HEK293 (cell line): ENCODE results near the gene CABLES2.
A peak's percentile ranks its signal among the peaks of the same experiment; 100 is the strongest.

Experiments used
- CTCF ChIA-PET: fragments of 350-600 bp; formaldehyde crosslinking; extraction: SDS; loops from one replicate; lab custom pipeline; 2021; ENCODE audit warnings: antibody characterized with exemption; lab: Yijun Ruan, JAX
- POLR2A ChIA-PET: fragments of 300-600 bp; formaldehyde crosslinking; extraction: SDS; loops from one replicate; lab custom pipeline; 2020; ENCODE audit warnings: antibody characterized with exemption, inconsistent platforms; lab: Yijun Ruan, JAX
- H3K27ac ChIP-seq: fragments of 200-500 bp; sonication (Bioruptor generic); 2 replicates; pipeline ENCODE4 v1.5.1; 2014; ENCODE audit warnings: low read depth, low read length, control low read depth, inconsistent platforms; ENCODE audit errors: extremely low read depth
- H3K36me3 ChIP-seq, 2 experiments: fragments of 200-500 bp in 1 of 2; sonication (Bioruptor generic) in 1 of 2; 1 replicate in 1 of 2; 2 replicates in 1 of 2; pipeline ENCODE4 v1.5.1; 2014 to 2017; ENCODE audit warnings: inconsistent platforms in 2 of 2, low read length in 2 of 2; ENCODE audit not compliant: control insufficient read depth in 2 of 2, insufficient read depth in 1 of 2
- H3K4me1 ChIP-seq: fragments of 200-500 bp; sonication (Bioruptor generic); 2 replicates; pipeline ENCODE4 v1.5.1; 2014; ENCODE audit warnings: mild to moderate bottlenecking, low read length, inconsistent platforms; ENCODE audit not compliant: control insufficient read depth, insufficient read depth
- H3K4me3 ChIP-seq: 2 replicates; pipeline ENCODE4 v1.5.1; 2011; ENCODE audit warnings: low read depth, mild to moderate bottlenecking, control low read depth, low read length, moderate library complexity
- H3K9me3 ChIP-seq: fragments of 200-500 bp; sonication (Bioruptor generic); 2 replicates; pipeline ENCODE4 v1.5.1; 2014; ENCODE audit warnings: low read depth, low read length, inconsistent platforms; ENCODE audit not compliant: control insufficient read depth, insufficient read depth
- FEZF1 ChIP-seq: fragments of 450-650 bp; formaldehyde crosslinking; IDR thresholded peaks from 2 replicates; pipeline ENCODE4 v1.5.1; 2016; ENCODE audit warnings: missing biosample characterization, missing genetic modification characterization
- PRDM1 ChIP-seq: fragments of 450-650 bp; formaldehyde crosslinking; IDR thresholded peaks from 2 replicates; pipeline ENCODE4; 2016; ENCODE audit warnings: missing biosample characterization, missing genetic modification characterization
- ZNF138 ChIP-seq: fragments of 450-650 bp; formaldehyde crosslinking; IDR thresholded peaks from 2 replicates; pipeline ENCODE4 v1.5.1; 2016; ENCODE audit warnings: missing biosample characterization, missing genetic modification characterization, borderline replicate concordance
- ZNF140 ChIP-seq: fragments of 450-650 bp; formaldehyde crosslinking; IDR thresholded peaks from 2 replicates; pipeline ENCODE4 v1.5.1; 2016; ENCODE audit warnings: missing biosample characterization, missing genetic modification characterization
- ZNF19 ChIP-seq: fragments of 450-650 bp; formaldehyde crosslinking; IDR thresholded peaks from 2 replicates; pipeline ENCODE4; 2016; ENCODE audit warnings: missing biosample characterization, missing genetic modification characterization, low read depth
- ZNF221 ChIP-seq: fragments of 450-650 bp; formaldehyde crosslinking; IDR thresholded peaks from 2 replicates; pipeline ENCODE4 v1.5.1; 2017; ENCODE audit warnings: missing biosample characterization, missing genetic modification characterization, borderline replicate concordance
- ZNF23 ChIP-seq: fragments of 450-650 bp; formaldehyde crosslinking; IDR thresholded peaks from 2 replicates; pipeline ENCODE4 v1.5.1; 2016; ENCODE audit warnings: missing biosample characterization, missing genetic modification characterization, borderline replicate concordance
- ZNF24 ChIP-seq: fragments of 450-650 bp; formaldehyde crosslinking; IDR thresholded peaks from 2 replicates; pipeline ENCODE4 v1.5.1; 2016; ENCODE audit warnings: missing biosample characterization, missing genetic modification characterization
- ZNF391 ChIP-seq: fragments of 450-650 bp; formaldehyde crosslinking; IDR thresholded peaks from 2 replicates; pipeline ENCODE4 v1.5.1; 2016; ENCODE audit warnings: low read depth, missing biosample characterization, missing genetic modification characterization, borderline replicate concordance
- ZNF521 ChIP-seq: fragments of 450-650 bp; formaldehyde crosslinking; IDR thresholded peaks from 2 replicates; pipeline ENCODE4 v1.5.1; 2017; ENCODE audit warnings: missing biosample characterization, mild to moderate bottlenecking, missing genetic modification characterization
- ZNF548 ChIP-seq: fragments of 450-650 bp; formaldehyde crosslinking; IDR thresholded peaks from 2 replicates; pipeline ENCODE4 v1.5.1; 2016; ENCODE audit warnings: missing biosample characterization, missing genetic modification characterization
- ZNF600 ChIP-seq: fragments of 450-650 bp; formaldehyde crosslinking; IDR thresholded peaks from 2 replicates; pipeline ENCODE4 v1.5.1; 2016; ENCODE audit warnings: missing biosample characterization, missing genetic modification characterization
- ZNF654 ChIP-seq: fragments of 450-650 bp; formaldehyde crosslinking; IDR thresholded peaks from 2 replicates; pipeline ENCODE4 v1.5.1; 2016; ENCODE audit warnings: low read depth, missing biosample characterization, missing genetic modification characterization
- ZNF664 ChIP-seq: fragments of 450-650 bp; formaldehyde crosslinking; IDR thresholded peaks from 2 replicates; pipeline ENCODE4 v1.5.1; 2016; ENCODE audit warnings: missing biosample characterization, missing genetic modification characterization
- ZSCAN16 ChIP-seq: fragments of 450-650 bp; formaldehyde crosslinking; IDR thresholded peaks from 2 replicates; pipeline ENCODE4 v1.5.1; 2016; ENCODE audit warnings: missing biosample characterization, missing genetic modification characterization
- TF ChIP-seq, protein P1 (sequence below): fragments of 450-650 bp; formaldehyde crosslinking; IDR thresholded peaks from 2 replicates; pipeline ENCODE4 v1.5.1; 2016; ENCODE audit warnings: missing biosample characterization, missing genetic modification characterization
- TF ChIP-seq, protein P2 (sequence below): fragments of 450-650 bp; formaldehyde crosslinking; IDR thresholded peaks from 2 replicates; pipeline ENCODE4 v1.5.1; 2016; ENCODE audit warnings: missing biosample characterization, missing genetic modification characterization
- TF ChIP-seq, protein P3 (sequence below): fragments of 450-650 bp; formaldehyde crosslinking; IDR thresholded peaks from 2 replicates; pipeline ENCODE4 v1.5.1; 2016; ENCODE audit warnings: missing biosample characterization, missing genetic modification characterization, low read depth
- TF ChIP-seq, protein P4 (sequence below): fragments of 450-650 bp; formaldehyde crosslinking; IDR thresholded peaks from 2 replicates; pipeline ENCODE4 v1.5.1; 2016; ENCODE audit warnings: missing biosample characterization, missing genetic modification characterization
- TF ChIP-seq, protein P5 (sequence below): fragments of 450-650 bp; formaldehyde crosslinking; IDR thresholded peaks from 2 replicates; pipeline ENCODE4 v1.5.1; 2016; ENCODE audit warnings: missing biosample characterization, missing genetic modification characterization

The CABLES2 gene

DNA sequence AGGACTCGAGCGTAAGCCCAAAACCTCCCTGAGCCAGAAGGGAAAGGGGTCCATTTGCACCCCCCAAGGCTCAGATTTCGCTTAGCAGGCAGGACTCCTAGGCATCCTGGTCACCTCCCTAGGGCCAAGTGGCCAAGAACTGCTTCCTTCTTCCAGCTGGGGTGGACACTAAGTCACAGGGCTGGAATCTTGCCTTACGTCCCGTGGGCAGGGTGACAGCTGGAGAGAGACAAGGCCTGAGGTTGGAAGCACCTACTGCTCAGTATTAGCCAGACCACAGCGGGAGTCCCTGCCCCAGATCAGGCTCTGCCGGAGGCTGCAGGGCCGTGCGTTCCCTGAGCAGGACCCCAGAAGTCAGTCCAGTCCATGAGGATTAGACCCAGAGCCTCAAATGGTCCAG is 59.6 kb downstream of the CABLES2 start (continued):
- TF ChIP-seq, protein P1, sequence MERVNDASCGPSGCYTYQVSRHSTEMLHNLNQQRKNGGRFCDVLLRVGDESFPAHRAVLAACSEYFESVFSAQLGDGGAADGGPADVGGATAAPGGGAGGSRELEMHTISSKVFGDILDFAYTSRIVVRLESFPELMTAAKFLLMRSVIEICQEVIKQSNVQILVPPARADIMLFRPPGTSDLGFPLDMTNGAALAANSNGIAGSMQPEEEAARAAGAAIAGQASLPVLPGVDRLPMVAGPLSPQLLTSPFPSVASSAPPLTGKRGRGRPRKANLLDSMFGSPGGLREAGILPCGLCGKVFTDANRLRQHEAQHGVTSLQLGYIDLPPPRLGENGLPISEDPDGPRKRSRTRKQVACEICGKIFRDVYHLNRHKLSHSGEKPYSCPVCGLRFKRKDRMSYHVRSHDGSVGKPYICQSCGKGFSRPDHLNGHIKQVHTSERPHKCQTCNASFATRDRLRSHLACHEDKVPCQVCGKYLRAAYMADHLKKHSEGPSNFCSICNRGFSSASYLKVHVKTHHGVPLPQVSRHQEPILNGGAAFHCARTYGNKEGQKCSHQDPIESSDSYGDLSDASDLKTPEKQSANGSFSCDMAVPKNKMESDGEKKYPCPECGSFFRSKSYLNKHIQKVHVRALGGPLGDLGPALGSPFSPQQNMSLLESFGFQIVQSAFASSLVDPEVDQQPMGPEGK (tag by site-specific recombination) = no peak
- no peak for TF ChIP-seq ZNF654 (tag by site-specific recombination)
- TF ChIP-seq ZNF664 (tag by site-specific recombination) = no peak

DNA sequence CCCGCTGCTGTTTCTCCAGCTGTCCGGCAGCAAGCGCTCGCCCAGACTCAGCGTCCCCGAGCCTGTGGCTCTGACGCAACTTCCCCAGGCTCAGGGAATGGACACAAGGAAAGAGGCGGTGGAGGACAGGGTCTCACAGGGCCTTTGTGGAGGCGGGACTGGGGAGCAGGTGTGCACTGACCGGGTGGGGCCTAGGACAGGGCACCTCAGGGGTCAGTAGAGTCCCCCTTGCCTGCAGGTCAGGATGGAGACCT is 60.0 kb downstream of the CABLES2 start:
- Histone ChIP-seq H3K36me3 (peaks cover 5 to 68% of the 10 kb centered on the region in 2 experiments; a peak in 2 of 3 replicates), H3K4me3 (no peak overlapping the region)
- no peak for TF ChIP-seq ZNF24 (tag by site-specific recombination)
- TF ChIP-seq ZSCAN16 = no peak
- no peak for TF ChIP-seq ZNF19 (tag by site-specific recombination)
- TF ChIP-seq, protein P2, sequence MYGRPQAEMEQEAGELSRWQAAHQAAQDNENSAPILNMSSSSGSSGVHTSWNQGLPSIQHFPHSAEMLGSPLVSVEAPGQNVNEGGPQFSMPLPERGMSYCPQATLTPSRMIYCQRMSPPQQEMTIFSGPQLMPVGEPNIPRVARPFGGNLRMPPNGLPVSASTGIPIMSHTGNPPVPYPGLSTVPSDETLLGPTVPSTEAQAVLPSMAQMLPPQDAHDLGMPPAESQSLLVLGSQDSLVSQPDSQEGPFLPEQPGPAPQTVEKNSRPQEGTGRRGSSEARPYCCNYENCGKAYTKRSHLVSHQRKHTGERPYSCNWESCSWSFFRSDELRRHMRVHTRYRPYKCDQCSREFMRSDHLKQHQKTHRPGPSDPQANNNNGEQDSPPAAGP (tag by site-specific recombination) = no peak
- no peak for TF ChIP-seq ZNF521 (tag by site-specific recombination)
- TF ChIP-seq FEZF1 (tag by site-specific recombination) = no peak
- no peak for TF ChIP-seq ZNF138 (tag by site-specific recombination)
- no peak for TF ChIP-seq ZNF140 (tag by site-specific recombination)
- TF ChIP-seq ZNF600 = no peak
- no peak for TF ChIP-seq PRDM1 (tag by site-specific recombination)
- TF ChIP-seq ZNF221 (tag by site-specific recombination) = no peak
- TF ChIP-seq ZNF23 (tag by site-specific recombination) = no peak
- TF ChIP-seq, protein P3, sequence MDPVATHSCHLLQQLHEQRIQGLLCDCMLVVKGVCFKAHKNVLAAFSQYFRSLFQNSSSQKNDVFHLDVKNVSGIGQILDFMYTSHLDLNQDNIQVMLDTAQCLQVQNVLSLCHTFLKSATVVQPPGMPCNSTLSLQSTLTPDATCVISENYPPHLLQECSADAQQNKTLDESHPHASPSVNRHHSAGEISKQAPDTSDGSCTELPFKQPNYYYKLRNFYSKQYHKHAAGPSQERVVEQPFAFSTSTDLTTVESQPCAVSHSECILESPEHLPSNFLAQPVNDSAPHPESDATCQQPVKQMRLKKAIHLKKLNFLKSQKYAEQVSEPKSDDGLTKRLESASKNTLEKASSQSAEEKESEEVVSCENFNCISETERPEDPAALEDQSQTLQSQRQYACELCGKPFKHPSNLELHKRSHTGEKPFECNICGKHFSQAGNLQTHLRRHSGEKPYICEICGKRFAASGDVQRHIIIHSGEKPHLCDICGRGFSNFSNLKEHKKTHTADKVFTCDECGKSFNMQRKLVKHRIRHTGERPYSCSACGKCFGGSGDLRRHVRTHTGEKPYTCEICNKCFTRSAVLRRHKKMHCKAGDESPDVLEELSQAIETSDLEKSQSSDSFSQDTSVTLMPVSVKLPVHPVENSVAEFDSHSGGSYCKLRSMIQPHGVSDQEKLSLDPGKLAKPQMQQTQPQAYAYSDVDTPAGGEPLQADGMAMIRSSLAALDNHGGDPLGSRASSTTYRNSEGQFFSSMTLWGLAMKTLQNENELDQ = no peak
- TF ChIP-seq, all 188 proteins: peak for 0
- ChIA-PET POLR2A (interaction anchor here (1.4 kb wide), 1 partner anchor 36 kb away, joined by 3 read pairs; no protein-coding TSS in a partner anchor), CTCF (no interaction called here)
- peaks cover 5% of the 10 kb centered on the region; the same call in 1 of the 2 replicates for H3K4me1 ChIP-seq
- no peak overlapping the region for H3K27ac ChIP-seq
- H3K9me3 ChIP-seq = no peaks in the 10 kb centered on the region

DNA sequence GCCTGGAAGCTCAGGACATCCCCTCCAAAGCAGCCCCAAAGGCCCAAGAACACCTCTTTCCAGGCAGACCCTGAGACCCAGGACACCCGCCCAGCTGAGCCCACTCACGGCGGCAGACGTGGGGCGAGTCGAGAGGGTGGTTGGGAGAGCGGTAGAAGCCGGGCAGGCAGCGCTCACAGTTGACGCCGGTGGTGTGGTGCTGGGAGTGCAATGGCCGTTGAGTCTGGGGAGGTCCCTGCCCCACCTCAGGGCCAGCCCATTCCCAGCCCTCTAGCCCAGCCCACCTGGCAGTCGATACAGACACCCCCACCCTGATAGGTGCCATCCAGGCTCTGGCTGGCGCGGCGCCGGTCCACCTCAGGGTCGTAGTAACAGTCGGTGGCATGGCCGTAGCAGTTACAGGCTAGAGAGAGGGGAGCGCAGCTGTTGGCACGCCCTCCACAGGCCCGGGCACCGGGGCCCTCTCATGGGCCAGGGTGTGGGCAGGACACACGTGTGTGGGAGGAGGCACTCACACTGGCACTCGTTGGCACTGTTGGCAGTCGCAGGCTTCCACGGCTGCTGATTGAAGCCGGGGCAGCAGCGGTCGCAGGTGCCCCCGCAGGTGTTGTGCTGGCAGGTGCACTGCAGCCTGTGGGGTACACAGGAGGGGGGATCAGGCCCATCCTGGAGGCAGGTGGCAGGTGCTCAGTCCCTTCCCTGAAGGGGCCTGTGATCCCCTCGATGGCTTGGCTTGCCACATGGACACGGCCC is 60.5 kb downstream of the CABLES2 start:
- H3K9me3 ChIP-seq = no peaks in the 10 kb centered on the region
- peaks cover 5 to 63% of the 10 kb centered on the region in 2 experiments; a peak in 2 of 3 replicates for H3K36me3 ChIP-seq
- ChIA-PET POLR2A (interaction anchor here (1.4 kb wide), 1 partner anchor 36 kb away, joined by 3 read pairs; no protein-coding TSS in a partner anchor), CTCF (interaction anchor here (0.6 kb wide), 2 partner anchors 26 to 36 kb away, joined by 5 to 6 read pairs; no protein-coding TSS in a partner anchor)
- no peak overlapping the region for H3K27ac ChIP-seq
- no peak for TF ChIP-seq ZNF391 (tag by site-specific recombination)
- TF ChIP-seq, protein P4, sequence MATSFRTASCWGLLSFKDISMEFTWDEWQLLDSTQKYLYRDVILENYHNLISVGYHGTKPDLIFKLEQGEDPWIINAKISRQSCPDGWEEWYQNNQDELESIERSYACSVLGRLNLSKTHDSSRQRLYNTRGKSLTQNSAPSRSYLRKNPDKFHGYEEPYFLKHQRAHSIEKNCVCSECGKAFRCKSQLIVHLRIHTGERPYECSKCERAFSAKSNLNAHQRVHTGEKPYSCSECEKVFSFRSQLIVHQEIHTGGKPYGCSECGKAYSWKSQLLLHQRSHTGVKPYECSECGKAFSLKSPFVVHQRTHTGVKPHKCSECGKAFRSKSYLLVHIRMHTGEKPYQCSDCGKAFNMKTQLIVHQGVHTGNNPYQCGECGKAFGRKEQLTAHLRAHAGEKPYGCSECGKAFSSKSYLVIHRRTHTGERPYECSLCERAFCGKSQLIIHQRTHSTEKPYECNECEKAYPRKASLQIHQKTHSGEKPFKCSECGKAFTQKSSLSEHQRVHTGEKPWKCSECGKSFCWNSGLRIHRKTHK (tag by site-specific recombination) = no peak
- no peak for TF ChIP-seq ZNF548
- TF ChIP-seq, protein P5, sequence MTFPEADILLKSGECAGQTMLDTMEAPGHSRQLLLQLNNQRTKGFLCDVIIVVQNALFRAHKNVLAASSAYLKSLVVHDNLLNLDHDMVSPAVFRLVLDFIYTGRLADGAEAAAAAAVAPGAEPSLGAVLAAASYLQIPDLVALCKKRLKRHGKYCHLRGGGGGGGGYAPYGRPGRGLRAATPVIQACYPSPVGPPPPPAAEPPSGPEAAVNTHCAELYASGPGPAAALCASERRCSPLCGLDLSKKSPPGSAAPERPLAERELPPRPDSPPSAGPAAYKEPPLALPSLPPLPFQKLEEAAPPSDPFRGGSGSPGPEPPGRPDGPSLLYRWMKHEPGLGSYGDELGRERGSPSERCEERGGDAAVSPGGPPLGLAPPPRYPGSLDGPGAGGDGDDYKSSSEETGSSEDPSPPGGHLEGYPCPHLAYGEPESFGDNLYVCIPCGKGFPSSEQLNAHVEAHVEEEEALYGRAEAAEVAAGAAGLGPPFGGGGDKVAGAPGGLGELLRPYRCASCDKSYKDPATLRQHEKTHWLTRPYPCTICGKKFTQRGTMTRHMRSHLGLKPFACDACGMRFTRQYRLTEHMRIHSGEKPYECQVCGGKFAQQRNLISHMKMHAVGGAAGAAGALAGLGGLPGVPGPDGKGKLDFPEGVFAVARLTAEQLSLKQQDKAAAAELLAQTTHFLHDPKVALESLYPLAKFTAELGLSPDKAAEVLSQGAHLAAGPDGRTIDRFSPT = peak; percentile 28; the same call in 1 of the 2 replicates
- TF ChIP-seq, all 188 proteins: peak for 1
- Histone ChIP-seq H3K4me3 (no peak overlapping the region), H3K4me1 (peaks cover 5% of the 10 kb centered on the region; the same call in 1 of the 2 replicates)
